HepG2 (cell line): ENCODE measurements around the gene MYBPC2. TPM values are rescaled to one million over a fixed set of nuclear protein-coding genes. Genes with fewer than 3 reads are reported as not detected.

ENCODE experiments used
- AKNA ChIP-seq: sonication (generic); formaldehyde crosslinking; IDR thresholded peaks from 2 replicates; pipeline ENCODE4 v1.4.0; 2020; ENCODE audit warnings: missing genetic modification reagents, borderline replicate concordance
- CENPX ChIP-seq: sonication (generic); formaldehyde crosslinking; IDR thresholded peaks from 2 replicates; pipeline ENCODE4 v1.9.0; 2021; ENCODE audit warnings: mild to moderate bottlenecking, missing genetic modification reagents, moderate library complexity
- SMYD3 ChIP-seq: sonication (generic); formaldehyde crosslinking; IDR thresholded peaks from 2 replicates; pipeline ENCODE4 v1.8.1; 2023; ENCODE audit warnings: mild to moderate bottlenecking, missing genetic modification reagents
- ZBTB42 ChIP-seq: sonication (generic); formaldehyde crosslinking; IDR thresholded peaks from 2 replicates; pipeline ENCODE4 v1.5.0; 2020; ENCODE audit warnings: mild to moderate bottlenecking, missing genetic modification reagents
- ZC3H13 ChIP-seq: sonication (generic); formaldehyde crosslinking; IDR thresholded peaks from 2 replicates; pipeline ENCODE4 v1.8.1; 2023; ENCODE audit warnings: mild to moderate bottlenecking, missing genetic modification reagents, moderate library complexity
- ZFP91 ChIP-seq: sonication (generic); formaldehyde crosslinking; IDR thresholded peaks from 2 replicates; pipeline ENCODE4 v1.9.0; 2022; ENCODE audit warnings: missing genetic modification reagents, mild to moderate bottlenecking, borderline replicate concordance
- ZNF530 ChIP-seq: sonication (generic); formaldehyde crosslinking; IDR thresholded peaks from 2 replicates; pipeline ENCODE4 v1.5.0; 2020; ENCODE audit warnings: low read depth, mild to moderate bottlenecking, missing genetic modification reagents
- ZNF550 ChIP-seq: sonication (generic); formaldehyde crosslinking; IDR thresholded peaks from 2 replicates; pipeline ENCODE4 v1.4.0; 2020; ENCODE audit warnings: mild to moderate bottlenecking, missing genetic modification reagents, borderline replicate concordance
- ZNF614 ChIP-seq: IDR thresholded peaks from 2 replicates; pipeline ENCODE4 v1.6.1; 2018; ENCODE audit warnings: missing biosample characterization, missing genetic modification reagents, inconsistent platforms, borderline replicate concordance
- ZNF629 ChIP-seq: sonication (generic); formaldehyde crosslinking; conservative IDR thresholded peaks from 2 replicates; pipeline ENCODE4 v1.5.0; 2020; ENCODE audit warnings: missing genetic modification reagents
- ZNF788 ChIP-seq: sonication (generic); formaldehyde crosslinking; IDR thresholded peaks from 2 replicates; pipeline ENCODE4 v1.5.0; 2020; ENCODE audit warnings: mild to moderate bottlenecking, missing genetic modification reagents, borderline replicate concordance
- polyA plus RNA-seq, 8 experiments: library from polyadenylated mRNA; depleted of rRNA in 3 of 8; stranded (reverse) in 7 of 8; unstranded in 1 of 8; fragments of >200 nt; fragmentation: Illumina TruSeq in 4 of 8; extraction: Trizol in 4 of 8; gene quantifications; 2 replicates each; pipeline versions ENCODE4 v1.2.1 to v1.2.3, GENCODE V29; 2011 to 2016; ENCODE audit warnings: low read depth in 4 of 8, missing spikeins in 1 of 8, mixed read lengths in 1 of 8; ENCODE audit not compliant: insufficient read depth in 1 of 8
- total RNA-seq, 5 experiments: library from RNA; depleted of rRNA; stranded (reverse); fragments of >200 nt; fragmentation: Illumina TruSeq; extraction: Trizol; gene quantifications; 2 replicates each; pipeline ENCODE4 v1.2.3, GENCODE V29; 2016; ENCODE audit warnings: low read depth in 1 of 5
- TF ChIP-seq, protein P1 (sequence below): sonication (generic); formaldehyde crosslinking; IDR thresholded peaks from 2 replicates; pipeline ENCODE4 v1.4.0; 2020; ENCODE audit warnings: missing genetic modification reagents, borderline replicate concordance
- TF ChIP-seq, protein P2 (sequence below): sonication (generic); formaldehyde crosslinking; IDR thresholded peaks from 2 replicates; pipeline ENCODE4 v1.4.0; 2020; ENCODE audit warnings: missing genetic modification reagents

MYBPC2 gene
- total and polyA plus RNA-seq, 2 of the 13 experiments (the other 11 are each of a cell fraction or from before 2014, with no cell fraction given), result not detected

DNA sequence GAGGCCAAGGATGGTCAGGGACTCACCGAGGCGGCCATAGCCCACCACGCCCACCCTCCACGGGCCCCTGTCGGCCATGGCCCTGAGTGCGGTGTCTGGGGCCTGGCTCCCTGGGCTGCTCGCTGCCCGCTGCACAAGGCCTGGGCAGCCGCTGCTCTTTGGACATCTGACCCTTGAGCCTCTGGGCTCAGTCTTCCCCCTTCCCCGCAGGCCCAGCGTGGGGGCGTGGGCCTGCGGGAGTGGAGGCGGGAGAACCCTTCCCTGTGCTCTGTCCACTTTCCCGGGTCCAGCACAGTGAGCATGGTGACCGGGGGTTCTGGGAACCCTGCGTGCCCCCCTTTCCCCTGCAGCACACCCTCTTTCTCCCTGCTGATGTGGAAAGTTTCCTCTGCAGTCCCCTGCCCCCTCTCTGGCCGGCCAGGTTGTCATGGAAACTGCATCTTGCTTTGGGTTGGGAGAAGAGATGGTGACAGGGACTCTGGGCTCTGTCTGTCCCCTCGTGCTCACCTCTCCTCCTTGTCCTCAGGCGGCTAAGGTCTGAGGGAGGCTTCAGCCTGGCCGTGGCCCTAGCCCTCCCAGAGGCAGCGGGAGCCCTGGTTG lies 81.2 kb downstream of the MYBPC2 start, which contains the start of gene ASPDH (continued):
- TF ChIP-seq, protein P1, sequence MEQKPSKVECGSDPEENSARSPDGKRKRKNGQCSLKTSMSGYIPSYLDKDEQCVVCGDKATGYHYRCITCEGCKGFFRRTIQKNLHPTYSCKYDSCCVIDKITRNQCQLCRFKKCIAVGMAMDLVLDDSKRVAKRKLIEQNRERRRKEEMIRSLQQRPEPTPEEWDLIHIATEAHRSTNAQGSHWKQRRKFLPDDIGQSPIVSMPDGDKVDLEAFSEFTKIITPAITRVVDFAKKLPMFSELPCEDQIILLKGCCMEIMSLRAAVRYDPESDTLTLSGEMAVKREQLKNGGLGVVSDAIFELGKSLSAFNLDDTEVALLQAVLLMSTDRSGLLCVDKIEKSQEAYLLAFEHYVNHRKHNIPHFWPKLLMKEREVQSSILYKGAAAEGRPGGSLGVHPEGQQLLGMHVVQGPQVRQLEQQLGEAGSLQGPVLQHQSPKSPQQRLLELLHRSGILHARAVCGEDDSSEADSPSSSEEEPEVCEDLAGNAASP (CRISPR knock-in tag), result no peak
- TF ChIP-seq, protein P2, sequence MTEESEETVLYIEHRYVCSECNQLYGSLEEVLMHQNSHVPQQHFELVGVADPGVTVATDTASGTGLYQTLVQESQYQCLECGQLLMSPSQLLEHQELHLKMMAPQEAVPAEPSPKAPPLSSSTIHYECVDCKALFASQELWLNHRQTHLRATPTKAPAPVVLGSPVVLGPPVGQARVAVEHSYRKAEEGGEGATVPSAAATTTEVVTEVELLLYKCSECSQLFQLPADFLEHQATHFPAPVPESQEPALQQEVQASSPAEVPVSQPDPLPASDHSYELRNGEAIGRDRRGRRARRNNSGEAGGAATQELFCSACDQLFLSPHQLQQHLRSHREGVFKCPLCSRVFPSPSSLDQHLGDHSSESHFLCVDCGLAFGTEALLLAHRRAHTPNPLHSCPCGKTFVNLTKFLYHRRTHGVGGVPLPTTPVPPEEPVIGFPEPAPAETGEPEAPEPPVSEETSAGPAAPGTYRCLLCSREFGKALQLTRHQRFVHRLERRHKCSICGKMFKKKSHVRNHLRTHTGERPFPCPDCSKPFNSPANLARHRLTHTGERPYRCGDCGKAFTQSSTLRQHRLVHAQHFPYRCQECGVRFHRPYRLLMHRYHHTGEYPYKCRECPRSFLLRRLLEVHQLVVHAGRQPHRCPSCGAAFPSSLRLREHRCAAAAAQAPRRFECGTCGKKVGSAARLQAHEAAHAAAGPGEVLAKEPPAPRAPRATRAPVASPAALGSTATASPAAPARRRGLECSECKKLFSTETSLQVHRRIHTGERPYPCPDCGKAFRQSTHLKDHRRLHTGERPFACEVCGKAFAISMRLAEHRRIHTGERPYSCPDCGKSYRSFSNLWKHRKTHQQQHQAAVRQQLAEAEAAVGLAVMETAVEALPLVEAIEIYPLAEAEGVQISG (CRISPR knock-in tag), result no peak
- TF ChIP-seq ZNF629 (CRISPR knock-in tag), result peak; percentile 87
- TF ChIP-seq ZNF550, result no peak
- TF ChIP-seq ZNF530, result no peak
- TF ChIP-seq ZNF614 (CRISPR knock-in tag), result no peak
- TF ChIP-seq ZNF788 (CRISPR knock-in tag), result no peak
- no peak for TF ChIP-seq AKNA (CRISPR knock-in tag)
- TF ChIP-seq CENPX (CRISPR knock-in tag), result no peak
- TF ChIP-seq ZFP91 (CRISPR knock-in tag), result 0 out of 2 replicates have a peak, but pooled peaks have one; percentile 30
- TF ChIP-seq ZBTB42, result no peak
- TF ChIP-seq ZC3H13 (CRISPR knock-in tag), result no peak
- no peak for TF ChIP-seq SMYD3 (CRISPR knock-in tag)
